GM19455 (cell line): ENCODE measurements around the gene TSHZ2.
"Not testable (repeated sequence)": the region's sequence is repeated elsewhere in the genome, so short reads cannot be mapped to it uniquely, and the experiment has no call there.

ENCODE experiments used
- ATAC-seq: cut with Tn5 transposase; IDR thresholded peaks from one replicate; pipeline ENCODE4 v1.9.1; 2021; ENCODE audit not compliant: unreplicated experiment

TSHZ2 gene

DNA sequence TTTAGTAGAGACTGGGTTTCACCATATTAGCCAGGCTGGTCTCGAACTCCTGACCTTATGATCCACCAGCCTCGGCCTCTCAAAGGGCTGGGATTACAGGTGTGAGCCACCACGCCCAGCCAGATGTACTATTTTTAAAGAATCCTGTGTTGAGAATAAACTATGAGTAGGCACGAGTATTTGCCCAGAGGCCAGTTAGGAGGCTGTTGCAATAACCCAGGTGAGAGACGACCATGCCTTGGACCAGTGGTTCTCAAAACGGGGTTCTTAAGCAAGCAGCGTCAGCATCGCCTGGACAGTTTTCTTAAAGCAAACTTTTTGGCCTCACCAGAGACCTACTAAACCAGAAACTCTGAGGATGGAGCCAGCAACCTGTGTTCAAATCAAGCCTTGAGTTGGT is 362.7 kb downstream of the TSHZ2 start:
- ATAC-seq = no peak

- ATAC-seq = no peak
Observed at GRCh38 chr20:53335555-53335954, 363.4 kb downstream of the TSHZ2 start.

- ATAC-seq = no peak
Observed at GRCh38 chr20:53336892-53337291, 364.7 kb downstream of the TSHZ2 start.

- no peak for ATAC-seq
Observed at GRCh38 chr20:53337390-53338101, 365.4 kb downstream of the TSHZ2 start.

GRCh38 chr20:53338716-53339115 is 366.6 kb downstream of the TSHZ2 start:
- ATAC-seq = no peak

- no peak for ATAC-seq
Observed at GRCh38 chr20:53342429-53342828, 370.3 kb downstream of the TSHZ2 start.

DNA sequence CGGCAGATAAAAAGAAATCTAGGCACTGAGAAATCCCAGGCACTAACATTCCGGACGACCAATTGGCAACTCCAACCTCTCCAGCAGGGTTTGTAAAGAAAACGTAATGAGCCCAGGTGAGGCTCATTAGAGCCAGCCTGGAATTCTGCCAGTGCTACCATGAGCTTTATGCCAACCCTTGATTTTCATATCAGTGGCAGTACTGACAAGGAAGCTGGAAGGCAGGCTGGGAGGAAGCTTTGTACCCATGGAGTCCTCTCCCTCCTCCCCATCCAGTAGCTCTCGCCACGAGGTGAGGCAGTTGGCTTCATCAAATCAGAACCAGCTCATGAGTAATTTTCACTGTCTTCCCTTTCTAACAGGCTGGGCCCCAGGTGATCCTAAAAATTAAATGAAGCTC is 371.3 kb downstream of the TSHZ2 start:
- ATAC-seq = no peak

DNA sequence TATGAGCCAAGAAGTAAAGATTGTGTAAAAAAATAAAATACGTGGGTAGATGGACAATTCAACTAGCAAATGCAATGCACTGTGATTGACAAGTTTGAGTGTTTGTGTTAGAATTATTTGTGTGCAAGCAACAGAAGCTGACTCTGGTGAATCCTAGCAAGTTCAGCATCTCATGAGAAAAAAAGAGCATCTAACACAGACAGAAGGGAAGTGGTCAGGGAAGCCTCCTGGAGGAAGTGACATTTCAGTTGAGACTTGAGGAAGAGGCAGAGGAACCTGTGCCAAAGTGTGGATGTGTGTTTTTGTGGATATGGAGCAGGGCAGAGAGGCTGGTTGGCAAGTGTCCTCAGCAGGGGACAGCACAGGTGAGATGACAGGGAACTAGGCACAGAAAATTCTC is 372.7 kb downstream of the TSHZ2 start:
- no peak for ATAC-seq

DNA sequence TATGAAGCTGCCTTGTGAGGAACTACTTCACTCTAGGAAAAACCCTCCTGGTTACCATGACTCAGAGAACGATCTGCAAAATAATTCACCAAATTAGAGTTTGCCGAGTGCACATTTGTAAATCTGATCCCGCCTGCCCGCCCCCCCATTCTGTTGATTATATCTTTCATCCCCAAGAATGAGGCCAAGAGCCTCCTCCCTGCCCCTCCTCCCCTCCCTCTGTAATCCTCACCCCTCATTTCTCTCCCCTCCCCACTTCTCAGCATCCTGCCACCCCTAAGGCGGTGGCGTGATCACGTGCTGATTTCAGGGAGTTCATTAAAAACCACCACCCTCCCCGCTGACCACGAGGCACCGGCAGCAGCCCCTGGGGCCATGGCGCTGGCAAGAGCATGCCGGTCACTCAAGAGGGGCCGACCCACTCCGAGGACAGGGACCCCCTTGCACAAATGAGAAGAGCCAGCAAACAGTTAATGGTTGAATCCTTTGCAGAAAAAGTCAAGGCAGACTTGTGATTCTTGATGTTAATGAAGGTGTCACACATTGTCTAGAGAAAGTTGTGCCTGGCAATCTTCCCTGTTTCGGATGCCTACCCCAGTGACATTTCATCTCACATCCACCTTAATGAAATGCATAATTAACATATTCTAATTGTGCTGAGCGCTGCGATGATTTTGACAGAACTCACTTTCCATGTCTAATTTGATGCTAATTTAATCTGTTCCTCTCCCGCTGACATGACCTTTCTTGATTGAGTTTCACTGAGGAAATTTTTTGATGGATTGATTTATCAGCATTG is 373.6 kb downstream of the TSHZ2 start:
- no peak for ATAC-seq

DNA sequence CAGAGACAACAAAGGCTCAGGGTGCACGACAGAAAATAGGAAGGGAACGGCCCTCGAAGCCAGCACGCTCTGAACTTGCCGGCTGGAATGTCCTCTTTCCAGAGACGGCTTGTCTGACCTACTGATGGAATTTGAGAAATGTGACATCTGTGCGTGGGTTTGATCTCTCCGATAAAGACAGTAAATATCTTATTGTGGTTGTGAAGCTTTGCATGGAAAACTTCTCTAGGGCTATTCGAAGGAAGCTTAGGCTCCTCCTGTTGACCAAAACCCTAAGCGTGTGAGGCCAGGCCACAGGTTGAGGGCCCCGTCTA is 374.1 kb downstream of the TSHZ2 start:
- no peak for ATAC-seq

GRCh38 chr20:53349730-53350129 is 377.6 kb downstream of the TSHZ2 start:
- no peak for ATAC-seq

DNA sequence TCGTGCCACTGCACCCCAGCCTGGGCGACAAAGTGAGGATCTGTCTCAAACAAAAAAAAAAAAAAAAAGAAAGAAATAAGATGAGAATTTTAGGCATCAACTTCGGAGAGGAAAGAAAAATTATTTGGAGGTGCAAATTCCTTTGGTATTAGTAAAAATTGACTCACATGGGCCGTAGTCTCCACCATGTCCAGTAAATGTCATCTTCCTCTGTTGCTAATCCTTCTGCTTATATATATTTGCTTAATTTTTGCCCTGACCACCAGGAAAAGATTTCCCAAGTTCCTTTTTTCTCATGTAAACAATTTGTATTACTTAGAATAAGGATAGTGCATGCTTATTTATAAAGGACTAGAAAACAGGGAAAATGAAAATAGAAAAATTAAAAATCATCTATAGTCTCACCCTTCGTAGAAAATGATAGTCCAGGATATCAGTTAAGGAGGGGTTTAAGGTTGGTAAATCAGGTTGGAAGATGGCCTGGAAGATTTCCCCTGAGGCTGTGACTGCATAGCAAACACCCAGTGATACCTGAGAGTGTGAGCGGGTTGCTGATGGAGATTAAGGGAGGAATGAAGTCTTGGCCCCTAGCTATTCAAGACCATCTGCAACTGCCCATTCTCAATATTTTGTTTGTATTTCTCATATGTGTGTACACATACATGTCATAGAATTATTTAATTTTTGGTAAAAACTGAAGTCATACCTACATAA is 380.7 kb downstream of the TSHZ2 start:
- no peak for ATAC-seq

DNA sequence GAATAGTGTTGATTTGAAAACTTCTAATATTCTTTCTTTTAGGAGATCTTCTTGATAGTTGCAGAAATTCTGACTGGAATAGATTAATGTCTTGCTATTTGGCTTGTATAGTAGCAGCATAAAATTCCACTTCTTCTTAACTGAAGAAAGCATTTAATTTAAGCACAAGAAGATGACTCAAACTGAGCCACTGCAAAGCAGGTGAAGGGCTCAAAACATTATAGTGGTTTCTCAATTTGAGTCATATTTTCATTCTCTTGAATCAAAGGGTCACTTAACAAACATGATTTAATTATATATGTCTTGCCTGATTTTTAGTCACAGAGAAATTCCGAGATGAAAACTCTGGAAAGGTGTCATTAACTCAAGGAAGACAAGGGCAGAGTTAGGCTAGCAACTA is 382.2 kb downstream of the TSHZ2 start:
- ATAC-seq = no peak

DNA sequence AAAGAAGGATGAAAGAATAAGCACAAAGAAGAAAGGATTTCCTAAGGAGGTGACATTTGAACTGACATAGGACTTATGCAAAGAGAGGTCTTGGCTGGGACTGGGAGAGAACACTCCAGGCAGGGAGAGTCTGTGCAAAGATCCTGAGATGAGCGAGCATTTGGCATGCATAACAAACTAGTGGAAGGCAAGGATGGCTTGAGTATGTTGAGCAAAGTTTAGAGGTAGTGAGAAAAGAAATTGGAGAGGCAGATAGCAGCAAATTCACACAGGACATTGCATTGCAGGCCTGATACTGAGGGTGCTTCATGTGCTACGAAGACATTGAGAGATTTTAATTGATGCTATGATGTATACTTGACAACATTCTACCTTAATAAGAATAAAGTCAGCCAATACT is 383.6 kb downstream of the TSHZ2 start:
- ATAC-seq = no peak

- ATAC-seq = no peak
Observed at GRCh38 chr20:53359425-53359824, 387.3 kb downstream of the TSHZ2 start.

DNA sequence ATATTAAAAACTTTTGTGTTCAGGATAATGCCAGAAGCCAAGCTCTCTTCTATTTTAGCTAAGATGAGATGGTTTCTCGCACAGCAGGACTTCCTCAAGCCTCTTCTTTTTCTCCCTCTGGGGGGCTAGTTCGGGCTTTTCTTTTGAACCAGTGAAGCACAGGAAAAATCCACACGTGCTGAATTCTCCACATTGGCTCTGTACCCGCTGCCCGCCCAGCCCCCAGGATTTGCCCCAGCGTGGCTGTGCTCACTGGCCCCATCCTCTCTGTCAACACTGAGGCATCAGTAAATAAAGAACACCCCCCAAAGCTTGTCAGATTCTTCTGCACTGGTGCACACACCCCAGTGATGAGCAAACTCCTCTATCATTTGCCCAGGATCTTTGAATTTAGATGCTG is 388.7 kb downstream of the TSHZ2 start:
- no peak for ATAC-seq

GRCh38 chr20:53362736-53363135 is 390.6 kb downstream of the TSHZ2 start:
- ATAC-seq = no peak

- no peak for ATAC-seq
Observed at GRCh38 chr20:53364646-53365045, 392.5 kb downstream of the TSHZ2 start.

DNA sequence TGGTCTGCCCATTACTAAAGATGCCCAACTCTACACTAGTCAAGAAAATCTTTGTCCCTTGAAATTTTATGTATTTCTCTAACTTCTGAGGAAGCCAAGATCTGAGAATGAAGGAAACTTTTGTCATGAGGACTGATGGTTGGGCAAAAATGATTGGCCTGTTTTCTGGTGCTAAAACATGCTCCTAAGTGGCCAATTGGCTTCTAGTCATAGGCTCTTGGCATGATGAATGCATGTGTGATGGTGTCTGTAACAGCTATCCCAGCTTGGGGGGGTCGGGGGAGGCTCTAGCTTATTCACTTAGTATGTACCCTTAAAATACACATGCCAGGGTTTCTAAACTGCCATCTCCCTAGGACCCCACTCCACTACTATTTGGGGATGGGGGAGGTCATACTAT is 392.9 kb downstream of the TSHZ2 start:
- no peak for ATAC-seq

DNA sequence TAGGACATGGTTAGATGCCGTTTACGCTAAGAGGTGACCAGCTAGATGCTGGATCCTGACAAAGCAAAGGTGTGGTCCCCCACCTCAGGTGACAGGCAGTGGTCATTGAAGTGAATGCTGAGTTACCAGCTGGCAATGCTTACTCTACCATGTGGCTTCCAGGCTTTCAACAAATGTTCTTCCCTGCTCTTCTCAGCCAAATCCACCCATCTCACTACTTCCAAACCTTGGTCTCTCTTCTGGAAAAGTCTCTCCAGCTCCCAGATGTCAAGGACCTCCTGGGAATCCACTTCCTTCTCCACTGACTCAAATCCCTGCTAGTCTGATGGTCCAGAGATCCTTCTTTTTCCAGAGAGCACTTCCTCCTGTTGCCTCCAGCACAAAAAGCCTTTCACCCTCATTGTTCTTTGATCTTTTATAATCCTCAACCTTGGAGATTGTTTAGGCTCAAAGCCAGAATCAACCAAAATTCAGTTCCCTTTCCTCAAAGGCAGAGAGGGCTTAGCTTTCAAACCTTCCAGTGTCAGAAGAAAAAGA is 393.4 kb downstream of the TSHZ2 start:
- ATAC-seq = no peak

DNA sequence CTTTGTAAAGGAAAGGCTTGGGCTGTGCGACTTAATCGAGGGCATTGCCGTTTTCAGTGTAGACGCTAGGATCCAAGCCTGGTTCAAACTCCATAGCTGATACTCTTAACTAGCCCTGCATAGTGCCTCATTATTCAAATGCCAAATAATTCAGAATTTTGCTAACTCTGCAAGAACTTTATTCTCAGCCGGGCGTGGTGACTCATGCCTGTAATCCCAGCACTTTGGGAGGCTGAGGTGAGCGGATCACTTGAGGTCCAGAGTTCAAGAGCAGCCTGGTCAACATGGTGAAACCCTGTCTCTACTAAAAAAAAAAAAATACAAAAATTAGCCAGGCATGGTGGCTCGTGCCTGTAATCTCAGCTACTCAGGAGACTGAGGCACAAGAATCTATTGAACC is 394.8 kb downstream of the TSHZ2 start:
- ATAC-seq = not testable (repeated sequence)

DNA sequence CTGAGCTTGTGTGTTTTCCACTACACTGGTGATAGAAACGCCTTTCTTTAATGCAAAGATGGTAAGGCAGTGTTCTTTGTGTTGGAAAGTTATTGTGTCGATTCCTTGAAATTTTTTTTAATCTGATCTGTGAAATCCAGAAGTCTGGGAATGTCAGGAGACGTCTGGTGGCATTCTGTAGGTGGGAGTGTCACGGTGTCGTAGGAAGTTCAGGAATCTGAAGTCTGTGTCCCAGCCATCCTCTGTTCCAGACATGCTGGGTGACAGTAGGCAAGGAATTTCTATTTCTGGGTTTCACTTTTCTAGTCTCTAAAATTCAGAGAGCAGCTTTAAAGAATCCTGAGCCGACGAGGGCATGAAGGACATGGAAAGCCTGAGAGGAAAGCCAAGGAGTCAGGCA is 397.7 kb downstream of the TSHZ2 start:
- ATAC-seq = no peak
